ENCODE data around the gene COL1A2. TPM values are rescaled to one million over a fixed set of nuclear protein-coding genes. Genes with fewer than 3 reads are reported as not detected.
A peak's percentile ranks its signal among the peaks of the same experiment; 100 is the strongest.

The COL1A2 gene
- total RNA-seq, 1 experiment from 2014 or later, result 2,203 TPM

GRCh38 chr7:94436700-94437099 lies 42.0 kb downstream of the COL1A2 start:
- Histone ChIP-seq H3K27me3 (replicated peaks) (peaks cover 6% of the 10 kb centered on the region), H3K27ac (no peak overlapping the region), H3K9me3 (replicated peaks) (0 out of 2 replicates have a peak, but pooled peaks cover 3% of the 10 kb centered on the region), H3K4me3 (no peak overlapping the region), H3K36me3 (peaks cover 3% of the 10 kb centered on the region), H3K4me1 (replicated peaks) (peaks cover 21% of the 10 kb centered on the region)
- no peak for DNase-seq (ENCODE audit: low read depth in 1 of 2, low spot score in 2 of 2)

- Histone ChIP-seq H3K9me3 (replicated peaks) (no peaks in the 10 kb centered on the region), H3K27ac (peak overlapping the region; percentile 18), H3K4me1 (replicated peaks) (peaks cover 21% of the 10 kb centered on the region), H3K4me3 (no peak overlapping the region), H3K27me3 (replicated peaks) (no peaks in the 10 kb centered on the region; the same call in 1 of the 2 replicates), H3K36me3 (no peaks in the 10 kb centered on the region)
- DNase-seq (ENCODE audit: low read depth in 1 of 2, low spot score in 2 of 2), result peak in 1 of 2 experiments; percentile 12
Observed at GRCh38 chr7:94439893-94440381, 45.2 kb downstream of the COL1A2 start.

GRCh38 chr7:94440451-94441039 lies 45.9 kb downstream of the COL1A2 start:
- H3K27ac ChIP-seq, result peak overlapping the region; percentile 18
- H3K36me3 ChIP-seq, result no peaks in the 10 kb centered on the region
- DNase-seq (ENCODE audit: low read depth in 1 of 2, low spot score in 2 of 2), result peak in 1 of 2 experiments; percentile 37

GRCh38 chr7:94441138-94441537 lies 46.4 kb downstream of the COL1A2 start:
- Histone ChIP-seq H3K9me3 (replicated peaks) (no peaks in the 10 kb centered on the region), H3K4me3 (no peak overlapping the region), H3K27me3 (replicated peaks) (no peaks in the 10 kb centered on the region; the same call in 1 of the 2 replicates), H3K27ac (no peak overlapping the region), H3K36me3 (no peaks in the 10 kb centered on the region), H3K4me1 (replicated peaks) (peaks cover 21% of the 10 kb centered on the region)
- DNase-seq (ENCODE audit: low read depth in 1 of 2, low spot score in 2 of 2), result no peak

More at GRCh38 chr7:94440451-94441039, 45.9 kb downstream of the COL1A2 start:
- H3K4me3 ChIP-seq, result no peak overlapping the region
- no peaks in the 10 kb centered on the region; the same call in 1 of the 2 replicates for H3K27me3 ChIP-seq (replicated peaks)
- H3K4me1 ChIP-seq (replicated peaks), result peaks cover 21% of the 10 kb centered on the region
- no peaks in the 10 kb centered on the region for H3K9me3 ChIP-seq (replicated peaks)

GRCh38 chr7:94442639-94443038 lies 47.9 kb downstream of the COL1A2 start:
- Histone ChIP-seq H3K27me3 (replicated peaks) (no peaks in the 10 kb centered on the region; the same call in 1 of the 2 replicates), H3K27ac (no peak overlapping the region), H3K36me3 (no peaks in the 10 kb centered on the region), H3K4me1 (replicated peaks) (peaks cover 17% of the 10 kb centered on the region), H3K9me3 (replicated peaks) (no peaks in the 10 kb centered on the region), H3K4me3 (no peak overlapping the region)
- no peak for DNase-seq (ENCODE audit: low read depth in 1 of 2, low spot score in 2 of 2)

- Histone ChIP-seq H3K36me3 (no peaks in the 10 kb centered on the region), H3K27ac (no peak overlapping the region), H3K4me3 (no peak overlapping the region), H3K4me1 (replicated peaks) (peaks cover 11% of the 10 kb centered on the region), H3K9me3 (replicated peaks) (no peaks in the 10 kb centered on the region), H3K27me3 (replicated peaks) (no peaks in the 10 kb centered on the region; the same call in 1 of the 2 replicates)
- DNase-seq (ENCODE audit: low read depth in 1 of 2, low spot score in 2 of 2), result no peak
Observed at GRCh38 chr7:94444813-94445212, 50.1 kb downstream of the COL1A2 start.

- no peaks in the 10 kb centered on the region; the same call in 1 of the 2 replicates for H3K27me3 ChIP-seq (replicated peaks)
- H3K36me3 ChIP-seq, result no peaks in the 10 kb centered on the region
- DNase-seq (ENCODE audit: low read depth in 1 of 2, low spot score in 2 of 2), result no peak
- H3K4me1 ChIP-seq (replicated peaks), result peaks cover 2% of the 10 kb centered on the region
- no peaks in the 10 kb centered on the region for H3K9me3 ChIP-seq (replicated peaks)
- H3K27ac ChIP-seq, result no peak overlapping the region
- H3K4me3 ChIP-seq, result no peak overlapping the region
Observed at GRCh38 chr7:94445696-94446194, 51.0 kb downstream of the COL1A2 start.

GRCh38 chr7:94446308-94446707 lies 51.6 kb downstream of the COL1A2 start:
- H3K9me3 ChIP-seq (replicated peaks), result no peaks in the 10 kb centered on the region
- no peaks in the 10 kb centered on the region for H3K4me1 ChIP-seq (replicated peaks)
- no peaks in the 10 kb centered on the region; the same call in 1 of the 2 replicates for H3K27me3 ChIP-seq (replicated peaks)
- H3K27ac ChIP-seq, result no peak overlapping the region
- no peak for DNase-seq (ENCODE audit: low read depth in 1 of 2, low spot score in 2 of 2)
- H3K4me3 ChIP-seq, result no peak overlapping the region
- H3K36me3 ChIP-seq, result no peaks in the 10 kb centered on the region

GRCh38 chr7:94449151-94449725 lies 54.5 kb downstream of the COL1A2 start:
- H3K9me3 ChIP-seq (replicated peaks), result no peaks in the 10 kb centered on the region
- no peak overlapping the region for H3K4me3 ChIP-seq
- DNase-seq (ENCODE audit: low read depth in 1 of 2, low spot score in 2 of 2), result peak in 1 of 2 experiments; percentile 37
- no peaks in the 10 kb centered on the region; the same call in 1 of the 2 replicates for H3K27me3 ChIP-seq (replicated peaks)
- no peaks in the 10 kb centered on the region for H3K36me3 ChIP-seq
- no peaks in the 10 kb centered on the region for H3K4me1 ChIP-seq (replicated peaks)
- no peak overlapping the region for H3K27ac ChIP-seq

GRCh38 chr7:94450044-94450697 lies 55.5 kb downstream of the COL1A2 start:
- Histone ChIP-seq H3K9me3 (replicated peaks) (no peaks in the 10 kb centered on the region), H3K27ac (no peak overlapping the region), H3K27me3 (replicated peaks) (no peaks in the 10 kb centered on the region), H3K4me3 (no peak overlapping the region), H3K36me3 (no peaks in the 10 kb centered on the region), H3K4me1 (replicated peaks) (no peaks in the 10 kb centered on the region)
- no peak for DNase-seq (ENCODE audit: low read depth in 1 of 2, low spot score in 2 of 2)

- H3K4me3 ChIP-seq, result no peak overlapping the region
- no peak overlapping the region for H3K27ac ChIP-seq
- no peaks in the 10 kb centered on the region for H3K4me1 ChIP-seq (replicated peaks)
- H3K36me3 ChIP-seq, result no peaks in the 10 kb centered on the region
- DNase-seq (ENCODE audit: low read depth in 1 of 2, low spot score in 2 of 2), result no peak
- H3K9me3 ChIP-seq (replicated peaks), result no peaks in the 10 kb centered on the region
- no peaks in the 10 kb centered on the region for H3K27me3 ChIP-seq (replicated peaks)
Observed at GRCh38 chr7:94451187-94451586, 56.5 kb downstream of the COL1A2 start.

GRCh38 chr7:94452239-94452638 lies 57.5 kb downstream of the COL1A2 start:
- no peak for DNase-seq (ENCODE audit: low read depth in 1 of 2, low spot score in 2 of 2)
- Histone ChIP-seq H3K27ac (no peak overlapping the region), H3K27me3 (replicated peaks) (no peaks in the 10 kb centered on the region), H3K9me3 (replicated peaks) (no peaks in the 10 kb centered on the region), H3K36me3 (no peaks in the 10 kb centered on the region), H3K4me3 (no peak overlapping the region), H3K4me1 (replicated peaks) (no peaks in the 10 kb centered on the region)

GRCh38 chr7:94453898-94454297 lies 59.2 kb downstream of the COL1A2 start:
- no peaks in the 10 kb centered on the region for H3K27me3 ChIP-seq (replicated peaks)
- no peaks in the 10 kb centered on the region for H3K4me1 ChIP-seq (replicated peaks)
- no peak overlapping the region for H3K27ac ChIP-seq
- H3K4me3 ChIP-seq, result no peak overlapping the region
- no peak for DNase-seq (ENCODE audit: low read depth in 1 of 2, low spot score in 2 of 2)
- H3K36me3 ChIP-seq, result no peaks in the 10 kb centered on the region
- H3K9me3 ChIP-seq (replicated peaks), result no peaks in the 10 kb centered on the region

GRCh38 chr7:94458041-94458440 lies 63.3 kb downstream of the COL1A2 start:
- DNase-seq (ENCODE audit: low read depth in 1 of 2, low spot score in 2 of 2), result no peak
- H3K27me3 ChIP-seq (replicated peaks), result no peaks in the 10 kb centered on the region; the same call in 1 of the 2 replicates
- H3K36me3 ChIP-seq, result no peaks in the 10 kb centered on the region
- H3K27ac ChIP-seq, result no peak overlapping the region
- H3K4me1 ChIP-seq (replicated peaks), result no peaks in the 10 kb centered on the region
- no peaks in the 10 kb centered on the region for H3K9me3 ChIP-seq (replicated peaks)
- H3K4me3 ChIP-seq, result no peak overlapping the region
